Astrocyte of the spinal cord (primary cell): ENCODE measurements around the gene DDX4.
"Not testable (repeated sequence)": the region's sequence is repeated elsewhere in the genome, so short reads cannot be mapped to it uniquely, and the experiment has no call there.

ENCODE experiments used
- DNase-seq: peaks from one replicate; pipeline ENCODE4 v3.0.0; 2011; ENCODE audit warnings: low read depth, low spot score
- H3K4me3 ChIP-seq: 2 replicates; pipeline ENCODE4 v1.5.1; 2011; ENCODE audit warnings: low read depth, mild to moderate bottlenecking, low read length, moderate library complexity
- CTCF ChIP-seq: IDR thresholded peaks from 2 replicates; pipeline ENCODE4 v1.5.1; 2012; ENCODE audit warnings: low read depth, mild to moderate bottlenecking, low read length, inconsistent platforms
- in situ Hi-C: cut with HindIII; loops from 2 replicates; pipeline ENCODE4 v1.10.0; 2017; ENCODE audit warnings: low sequenced_read_pairs

DDX4 gene

DNA sequence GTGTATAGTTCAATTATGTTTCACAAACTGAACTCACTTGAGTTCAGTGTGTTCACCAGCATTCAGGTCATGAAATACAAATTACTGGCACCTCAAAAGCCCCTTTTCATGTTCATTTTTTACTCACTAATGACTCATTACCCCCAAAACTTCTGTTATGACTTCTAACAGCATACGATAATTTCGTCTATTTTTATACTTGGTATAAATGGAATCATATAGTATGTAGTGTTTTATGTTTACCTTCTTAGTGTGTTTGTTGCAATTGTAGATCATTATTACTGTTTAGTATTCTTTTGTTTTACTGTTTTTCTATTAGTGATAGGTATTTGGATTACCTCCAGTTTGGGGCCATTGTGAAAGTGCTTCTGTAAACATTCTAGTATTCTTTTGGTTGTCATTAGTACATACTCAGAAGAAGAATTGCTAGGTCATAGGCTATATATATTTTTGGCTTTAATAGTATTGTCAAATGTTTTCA, 33.4 kb downstream of the DDX4 start:
- in situ Hi-C loops, result no loop called here
- no peak overlapping the region for H3K4me3 ChIP-seq
- no peak for DNase-seq
- no peak for TF ChIP-seq CTCF

- no peak for TF ChIP-seq CTCF
- no peak for DNase-seq
- H3K4me3 ChIP-seq, result no peak overlapping the region
- in situ Hi-C loops, result no loop called here
Measured at GRCh38 chr5:55773057-55773456, 35.2 kb downstream of the DDX4 start.

DNA sequence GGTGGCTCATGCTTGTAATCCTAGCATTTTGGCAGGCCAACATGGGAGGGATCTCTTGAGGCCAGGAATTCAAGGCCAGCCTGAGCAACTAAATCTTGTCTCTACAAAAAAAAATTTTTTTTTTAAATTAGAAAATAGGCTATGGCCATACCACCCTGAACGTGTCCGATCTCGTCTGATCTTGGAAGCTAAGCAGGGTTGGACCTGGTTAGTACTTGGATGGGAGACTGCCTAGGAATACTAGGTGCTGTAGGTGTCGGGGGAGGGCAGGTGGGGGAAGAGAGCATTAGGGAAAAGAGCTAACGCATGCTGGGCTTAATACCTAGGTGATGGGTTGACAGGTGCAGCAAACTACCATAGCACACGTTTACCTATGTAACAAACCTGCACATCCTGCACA, 39.5 kb downstream of the DDX4 start:
- TF ChIP-seq CTCF, result no peak
- in situ Hi-C loops, result no loop called here
- DNase-seq, result no peak
- no peak overlapping the region for H3K4me3 ChIP-seq

GRCh38 chr5:55800924-55801323, 63.1 kb downstream of the DDX4 start:
- in situ Hi-C loops, result no loop called here
- no peak for DNase-seq
- no peak overlapping the region for H3K4me3 ChIP-seq
- TF ChIP-seq CTCF, result no peak

DNA sequence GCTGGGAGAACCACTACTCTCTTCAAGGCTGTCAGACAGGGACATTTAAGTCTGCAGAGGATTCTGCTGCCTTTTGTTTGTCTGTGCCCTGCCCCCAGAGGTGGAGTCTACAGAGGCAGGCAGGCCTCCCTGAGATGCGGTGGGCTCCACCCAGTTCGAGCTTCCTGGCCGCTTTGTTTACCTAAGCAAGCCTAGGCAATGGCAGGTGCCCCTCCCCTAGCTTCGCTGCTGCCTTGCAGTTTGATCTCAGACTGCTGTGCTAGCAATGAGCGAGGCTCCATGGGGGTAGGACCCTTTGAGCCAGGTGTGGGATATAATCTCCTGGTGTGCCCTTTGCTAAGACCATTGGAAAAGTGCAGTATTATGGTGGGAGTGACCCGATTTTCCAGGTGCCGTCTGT, 71.0 kb downstream of the DDX4 start:
- DNase-seq, H3K4me3 ChIP-seq, in situ Hi-C loops: not testable (repeated sequence)

DNA sequence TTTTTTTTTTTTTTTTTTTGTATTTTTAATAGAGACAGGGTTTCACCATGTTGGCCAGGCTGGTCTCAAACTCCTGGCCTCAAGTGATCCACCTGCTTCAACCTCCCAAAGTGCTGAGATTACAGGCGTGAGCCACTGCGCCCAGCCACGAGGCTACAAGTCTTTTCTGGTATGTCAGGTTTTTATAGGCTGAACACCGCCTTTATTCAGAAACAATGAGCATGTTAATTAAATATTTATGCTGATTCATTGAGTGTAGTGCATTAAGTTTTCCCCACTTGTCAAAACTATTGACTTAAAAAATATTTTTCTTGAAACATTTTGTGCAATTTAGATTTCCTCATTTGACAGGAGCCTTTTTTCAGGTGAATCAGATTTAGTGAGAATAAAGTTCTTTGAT, 78.1 kb downstream of the DDX4 start:
- DNase-seq, H3K4me3 ChIP-seq, in situ Hi-C loops: not testable (repeated sequence)

- in situ Hi-C loops, result no loop called here
- H3K4me3 ChIP-seq, result no peak overlapping the region
- DNase-seq, result peak; percentile 90
- TF ChIP-seq CTCF, result no peak
Measured at GRCh38 chr5:55816342-55816741, 78.5 kb downstream of the DDX4 start.

- no peak for DNase-seq
- no peak for TF ChIP-seq CTCF
- in situ Hi-C loops, result no loop called here
- H3K4me3 ChIP-seq, result no peak overlapping the region
Measured at GRCh38 chr5:55817030-55817429, 79.2 kb downstream of the DDX4 start.
